Mesenchymal stem cell (in vitro differentiated cells and primary cell): ENCODE results near the gene ITK.
"Not testable (repeated sequence)": the region's sequence is repeated elsewhere in the genome, so short reads cannot be mapped to it uniquely, and the experiment has no call there.

ENCODE experiments used
- DNase-seq: peaks from one replicate; pipeline ENCODE4 v3.0.0-alpha.2; 2013
- H2AFZ ChIP-seq: one replicate; pipeline ENCODE4 v1.6.1; 2013; ENCODE audit warnings: low read depth, mild to moderate bottlenecking, control low read depth, inconsistent platforms, low read length, moderate library complexity
- H2AK5ac ChIP-seq: 2 replicates; pipeline ENCODE4 v1.6.1; 2013; ENCODE audit warnings: low read length, moderate library complexity, mild to moderate bottlenecking, inconsistent platforms; ENCODE audit not compliant: severe bottlenecking
- H2BK120ac ChIP-seq: one replicate; pipeline ENCODE4 v1.6.1; 2013; ENCODE audit warnings: low read depth, mild to moderate bottlenecking, inconsistent platforms, low read length, moderate library complexity
- H2BK12ac ChIP-seq, 2 experiments: one replicate each; pipeline ENCODE4 v1.6.1; 2013; ENCODE audit warnings: inconsistent platforms in 2 of 2, low read length in 2 of 2, mild to moderate bottlenecking in 2 of 2, moderate library complexity in 2 of 2, control low read depth in 1 of 2
- H2BK15ac ChIP-seq: one replicate; pipeline ENCODE4 v1.6.1; 2013; ENCODE audit warnings: mild to moderate bottlenecking, low read depth, inconsistent platforms; ENCODE audit not compliant: poor library complexity, severe bottlenecking
- H2BK5ac ChIP-seq: 2 replicates; pipeline ENCODE4 v1.6.1; 2013; ENCODE audit warnings: low read depth, mild to moderate bottlenecking, low read length, control low read depth, inconsistent platforms; ENCODE audit not compliant: poor library complexity, severe bottlenecking
- H3K14ac ChIP-seq, 2 experiments: one replicate each; pipeline ENCODE4 v1.6.1; 2013; ENCODE audit warnings: inconsistent platforms in 2 of 2, low read length in 2 of 2, control low read depth in 1 of 2, mild to moderate bottlenecking in 1 of 2, moderate library complexity in 1 of 2
- H3K18ac ChIP-seq, 2 experiments: one replicate each; pipeline ENCODE4 v1.6.1; 2013; ENCODE audit warnings: inconsistent platforms in 2 of 2, low read length in 2 of 2, control low read depth in 1 of 2, low read depth in 1 of 2, mild to moderate bottlenecking in 1 of 2
- H3K23ac ChIP-seq, 2 experiments: one replicate each; pipeline ENCODE4 v1.6.1; 2013; ENCODE audit warnings: inconsistent platforms in 2 of 2, low read length in 2 of 2, mild to moderate bottlenecking in 2 of 2, moderate library complexity in 2 of 2, control low read depth in 1 of 2
- H3K27ac ChIP-seq: 2 replicates; pipeline ENCODE4 v1.5.1; 2013; ENCODE audit warnings: mild to moderate bottlenecking, moderate library complexity, low read length, control low read depth, inconsistent platforms; ENCODE audit not compliant: poor library complexity, severe bottlenecking
- H3K27me3 ChIP-seq, 2 experiments: 2 replicates each; pipeline versions ENCODE4 v1.6.1 to v1.7.0; 2013; ENCODE audit warnings: low read length in 2 of 2, mild to moderate bottlenecking in 2 of 2, moderate library complexity in 2 of 2, control low read depth in 1 of 2, inconsistent platforms in 1 of 2; ENCODE audit not compliant: control insufficient read depth in 1 of 2, insufficient read depth in 1 of 2
- H3K36me3 ChIP-seq, 2 experiments: 2 replicates each; pipeline versions ENCODE4 v1.6.1 to v1.7.0; 2013; ENCODE audit warnings: low read length in 2 of 2, control low read depth in 1 of 2, inconsistent platforms in 1 of 2, low read depth in 1 of 2, mild to moderate bottlenecking in 1 of 2; ENCODE audit not compliant: insufficient read depth in 2 of 2, control insufficient read depth in 1 of 2
- H3K4ac ChIP-seq, 2 experiments: one replicate each; pipeline ENCODE4 v1.6.1; 2013; ENCODE audit warnings: inconsistent platforms in 2 of 2, low read length in 2 of 2, mild to moderate bottlenecking in 2 of 2, moderate library complexity in 2 of 2, control low read depth in 1 of 2, low read depth in 1 of 2
- H3K4me1 ChIP-seq: 2 replicates; pipeline ENCODE4 v1.6.1; 2013; ENCODE audit warnings: low read depth, low read length, control low read depth; ENCODE audit not compliant: control insufficient read depth, insufficient read depth
- H3K4me2 ChIP-seq: 2 replicates; pipeline ENCODE4 v1.6.1; 2013; ENCODE audit warnings: low read length, mild to moderate bottlenecking, inconsistent platforms; ENCODE audit not compliant: poor library complexity, severe bottlenecking
- H3K4me3 ChIP-seq, 2 experiments: 2 replicates each; pipeline versions ENCODE4 v1.5.1 to v1.7.0; 2013; ENCODE audit warnings: low read length in 2 of 2, mild to moderate bottlenecking in 2 of 2, control low read depth in 1 of 2, low read depth in 1 of 2; ENCODE audit not compliant: insufficient read depth in 1 of 2
- H3K79me1 ChIP-seq: replicated peaks from 2 replicates; pipeline ENCODE4 v1.6.1; 2013; ENCODE audit warnings: mild to moderate bottlenecking, control low read depth, low read length, inconsistent platforms; ENCODE audit not compliant: poor library complexity, severe bottlenecking
- H3K9ac ChIP-seq: 2 replicates; pipeline ENCODE4 v1.7.0; 2013; ENCODE audit warnings: mild to moderate bottlenecking, low read length, moderate library complexity
- H3K9me3 ChIP-seq: 2 replicates; pipeline ENCODE4 v1.7.0; 2013; ENCODE audit warnings: mild to moderate bottlenecking, low read length; ENCODE audit not compliant: control insufficient read depth
- H4K8ac ChIP-seq: one replicate; pipeline ENCODE4 v1.6.1; 2013; ENCODE audit warnings: inconsistent platforms, mild to moderate bottlenecking, low read length, moderate library complexity
- H4K91ac ChIP-seq: one replicate; pipeline ENCODE4 v1.6.1; 2013; ENCODE audit warnings: mild to moderate bottlenecking, low read length, inconsistent platforms
- WGBS: methylation state at CpG from one replicate; pipeline ENCODE4 v1.1.7; 2013; ENCODE audit warnings: mixed read lengths; 5-methylcytosine and 5-hydroxymethylcytosine counted together

The ITK gene

GRCh38 chr5:157210652-157211051, 30.0 kb downstream of the ITK start:
- not testable (repeated sequence) for H2BK120ac ChIP-seq, H3K23ac ChIP-seq, H3K36me3 ChIP-seq, H2AK5ac ChIP-seq, H4K8ac ChIP-seq, H2AFZ ChIP-seq, H3K27ac ChIP-seq, H3K4ac ChIP-seq, H3K4me3 ChIP-seq, DNase-seq, H2BK5ac ChIP-seq, H3K14ac ChIP-seq, H2BK12ac ChIP-seq, H2BK15ac ChIP-seq, H3K79me1 ChIP-seq, H4K91ac ChIP-seq, H3K18ac ChIP-seq, H3K27me3 ChIP-seq, H3K4me2 ChIP-seq, H3K4me1 ChIP-seq
- Histone ChIP-seq H3K9me3 (peaks cover 13% of the 10 kb centered on the region), H3K9ac (peak overlapping the region; percentile 14)
- 100% methylated on average over 1 of the region's 1 CpG for WGBS

- H3K18ac ChIP-seq: no peak overlapping the region
- no peak overlapping the region for H3K14ac ChIP-seq
- no peak overlapping the region for H2BK15ac ChIP-seq
- H2BK12ac ChIP-seq: no peak overlapping the region
- H3K36me3 ChIP-seq: no peaks in the 10 kb centered on the region
- no peak overlapping the region for H3K4me3 ChIP-seq
- H3K79me1 ChIP-seq: no peaks in the 10 kb centered on the region
- no peak overlapping the region for H3K9ac ChIP-seq
- no peak overlapping the region for H2BK5ac ChIP-seq
- no peak overlapping the region for H3K23ac ChIP-seq
- H3K27ac ChIP-seq: no peak overlapping the region
- H3K4me2 ChIP-seq: no peak overlapping the region
- H3K9me3 ChIP-seq: peaks cover 5% of the 10 kb centered on the region
- H2AK5ac ChIP-seq: no peak overlapping the region
- 89% methylated on average over 5 of the region's 5 CpGs for WGBS
- H2BK120ac ChIP-seq: no peak overlapping the region
- H3K4ac ChIP-seq: no peak overlapping the region
- H4K91ac ChIP-seq: no peak overlapping the region
- H2AFZ ChIP-seq: no peak overlapping the region
- H3K4me1 ChIP-seq: no peaks in the 10 kb centered on the region
- no peaks in the 10 kb centered on the region for H3K27me3 ChIP-seq
- DNase-seq: no peak
- H4K8ac ChIP-seq: no peak overlapping the region
Measured at GRCh38 chr5:157212307-157212706, 31.7 kb downstream of the ITK start.

DNA sequence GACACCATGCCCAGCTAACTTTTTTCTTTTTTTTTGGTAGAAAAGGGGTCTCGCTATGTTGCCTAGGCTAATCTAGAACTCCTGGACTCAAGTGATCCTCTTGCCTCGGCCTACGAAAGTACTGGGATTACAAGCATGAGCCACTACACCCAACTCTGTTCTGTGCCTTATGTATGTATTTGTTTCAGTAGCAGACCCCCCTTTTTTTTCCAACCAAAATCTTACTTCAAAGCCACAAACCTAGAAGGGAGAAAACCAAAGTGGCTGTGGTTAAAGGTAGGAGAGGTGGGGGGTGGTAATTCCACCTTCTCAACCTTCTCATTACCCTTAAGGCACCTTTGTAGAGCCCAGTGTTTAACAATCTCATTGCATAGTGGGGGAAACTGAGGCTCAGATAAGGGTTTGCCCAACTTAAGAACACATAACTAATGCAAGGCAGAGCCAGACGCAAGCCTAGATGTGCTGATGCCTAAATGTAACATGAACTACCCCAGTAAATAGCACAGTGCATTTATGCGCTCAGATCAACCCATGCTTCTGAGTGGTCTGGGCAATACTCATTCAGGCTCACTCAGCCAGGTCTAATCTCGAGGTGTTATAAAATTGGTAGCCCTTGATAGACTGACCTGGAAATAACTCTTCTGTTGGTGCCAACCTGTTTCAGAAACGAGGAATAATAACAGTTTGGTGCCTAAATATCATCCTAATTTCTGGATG, 33.0 kb downstream of the ITK start:
- DNase-seq: no peak
- H2AFZ ChIP-seq: no peak overlapping the region
- no peak overlapping the region for H3K4me3 ChIP-seq
- WGBS: 70% methylated on average over 5 of the region's 7 CpGs
- H2BK12ac ChIP-seq: no peak overlapping the region
- no peak overlapping the region for H4K91ac ChIP-seq
- no peaks in the 10 kb centered on the region for H3K9me3 ChIP-seq
- no peaks in the 10 kb centered on the region for H3K79me1 ChIP-seq
- H2BK5ac ChIP-seq: no peak overlapping the region
- H2AK5ac ChIP-seq: no peak overlapping the region
- H3K4me1 ChIP-seq: no peaks in the 10 kb centered on the region
- no peak overlapping the region for H3K4me2 ChIP-seq
- no peak overlapping the region for H3K14ac ChIP-seq
- no peak overlapping the region for H3K9ac ChIP-seq
- no peaks in the 10 kb centered on the region for H3K36me3 ChIP-seq
- no peak overlapping the region for H2BK120ac ChIP-seq
- no peaks in the 10 kb centered on the region for H3K27me3 ChIP-seq
- no peak overlapping the region for H3K4ac ChIP-seq
- H2BK15ac ChIP-seq: no peak overlapping the region
- no peak overlapping the region for H3K23ac ChIP-seq
- H3K27ac ChIP-seq: no peak overlapping the region
- no peak overlapping the region for H4K8ac ChIP-seq
- H3K18ac ChIP-seq: no peak overlapping the region

DNA sequence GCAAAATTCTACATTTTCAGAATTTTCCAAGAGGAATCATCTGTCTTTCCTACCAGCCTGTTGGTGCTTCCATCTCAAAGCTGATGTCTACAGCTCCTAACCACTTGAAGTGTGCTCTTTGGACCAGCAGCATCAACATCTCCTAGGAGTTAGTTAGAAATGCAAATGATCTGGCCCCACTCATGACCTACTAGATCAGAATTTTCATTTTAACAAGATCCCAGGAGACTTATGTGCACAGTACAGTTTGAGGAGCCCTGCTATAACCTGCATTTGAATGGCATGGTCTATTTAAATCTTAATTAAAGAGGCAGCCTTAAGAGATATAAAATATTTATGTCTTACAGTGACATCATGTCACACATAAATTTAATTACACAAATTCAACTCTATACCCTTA, 33.8 kb downstream of the ITK start:
- H3K4me2 ChIP-seq: no peak overlapping the region
- H2BK15ac ChIP-seq: no peak overlapping the region

More for the DNA sequence above, 33.8 kb downstream of the ITK start:
- Histone ChIP-seq H3K4ac (no peak overlapping the region), H2BK12ac (no peak overlapping the region), H3K4me1 (no peaks in the 10 kb centered on the region), H2AFZ (no peak overlapping the region), H3K18ac (no peak overlapping the region), H3K27ac (no peak overlapping the region), H2AK5ac (no peak overlapping the region), H3K9ac (no peak overlapping the region), H4K8ac (no peak overlapping the region), H3K23ac (no peak overlapping the region), H3K4me3 (no peak overlapping the region), H3K79me1 (no peaks in the 10 kb centered on the region), H3K27me3 (no peaks in the 10 kb centered on the region), H3K14ac (no peak overlapping the region), H3K9me3 (no peaks in the 10 kb centered on the region), H4K91ac (no peak overlapping the region), H2BK5ac (no peak overlapping the region), H3K36me3 (no peaks in the 10 kb centered on the region), H2BK120ac (no peak overlapping the region)
- no peak for DNase-seq
